ENCODE results near the gene CSNK1D.

DNA sequence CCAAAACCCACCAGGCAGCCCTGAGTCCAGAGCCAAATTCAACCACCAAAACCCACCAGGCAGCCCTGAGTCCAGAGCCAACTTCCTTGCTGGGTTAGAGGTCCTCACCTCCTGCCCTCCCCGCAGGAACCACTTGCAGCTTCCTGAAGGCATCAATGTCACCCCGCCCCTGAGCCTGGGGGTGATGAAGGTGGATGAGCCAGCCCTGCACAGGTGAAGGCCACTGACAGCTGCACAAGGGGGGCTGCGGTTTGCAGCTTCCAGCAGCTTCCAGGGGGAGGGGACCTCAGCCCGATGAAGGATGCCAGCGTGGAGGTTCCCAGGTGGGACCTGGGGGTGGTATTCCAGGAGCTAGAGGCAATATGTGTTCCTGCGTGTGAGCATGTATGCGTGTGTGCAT is 7.6 kb upstream of the CSNK1D start:
- TF ChIP-seq, protein P1, sequence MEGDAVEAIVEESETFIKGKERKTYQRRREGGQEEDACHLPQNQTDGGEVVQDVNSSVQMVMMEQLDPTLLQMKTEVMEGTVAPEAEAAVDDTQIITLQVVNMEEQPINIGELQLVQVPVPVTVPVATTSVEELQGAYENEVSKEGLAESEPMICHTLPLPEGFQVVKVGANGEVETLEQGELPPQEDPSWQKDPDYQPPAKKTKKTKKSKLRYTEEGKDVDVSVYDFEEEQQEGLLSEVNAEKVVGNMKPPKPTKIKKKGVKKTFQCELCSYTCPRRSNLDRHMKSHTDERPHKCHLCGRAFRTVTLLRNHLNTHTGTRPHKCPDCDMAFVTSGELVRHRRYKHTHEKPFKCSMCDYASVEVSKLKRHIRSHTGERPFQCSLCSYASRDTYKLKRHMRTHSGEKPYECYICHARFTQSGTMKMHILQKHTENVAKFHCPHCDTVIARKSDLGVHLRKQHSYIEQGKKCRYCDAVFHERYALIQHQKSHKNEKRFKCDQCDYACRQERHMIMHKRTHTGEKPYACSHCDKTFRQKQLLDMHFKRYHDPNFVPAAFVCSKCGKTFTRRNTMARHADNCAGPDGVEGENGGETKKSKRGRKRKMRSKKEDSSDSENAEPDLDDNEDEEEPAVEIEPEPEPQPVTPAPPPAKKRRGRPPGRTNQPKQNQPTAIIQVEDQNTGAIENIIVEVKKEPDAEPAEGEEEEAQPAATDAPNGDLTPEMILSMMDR (IDR thresholded peaks at IDR 0.05), result no peak
- TF ChIP-seq POLR2A (IDR thresholded peaks at IDR 0.05), result no peak
